Cardiac fibroblast (primary cell): ENCODE data around the gene ENSA.
"Not testable (repeated sequence)": the region's sequence is repeated elsewhere in the genome, so short reads cannot be mapped to it uniquely, and the experiment has no call there.

Source experiments
- DNase-seq, 2 donors: peaks; one replicate each; pipeline versions ENCODE4 v3.0.0 to v3.0.0-alpha.2; 2010; ENCODE audit warnings: low read depth in 2 of 2
- H3K4me3 ChIP-seq, 2 donors: replicated peaks in 1 of 2; 1 replicate in 1 of 2; 2 replicates in 1 of 2; pipeline ENCODE4 v1.5.1; 2011; ENCODE audit warnings: low read depth in 2 of 2, low read length in 2 of 2, mild to moderate bottlenecking in 2 of 2, moderate library complexity in 1 of 2
- CTCF ChIP-seq: IDR thresholded peaks from one replicate; pipeline ENCODE4 v1.5.1; 2011; ENCODE audit warnings: low read depth, mild to moderate bottlenecking, low read length, inconsistent platforms

Gene ENSA

GRCh38 chr1:150574260-150575071, 54.9 kb downstream of the ENSA start:
- peak; percentile 49 to 68 for DNase-seq
- TF ChIP-seq CTCF: no peak
- H3K4me3 ChIP-seq: peak overlapping the region; percentile 92 to 99

- not testable (repeated sequence) for H3K4me3 ChIP-seq, DNase-seq
Measured at GRCh38 chr1:150573648-150574071, 55.8 kb downstream of the ENSA start.

- H3K4me3 ChIP-seq: no peak overlapping the region
- DNase-seq: peak in 1 of 2 donors; percentile 65
- no peak for TF ChIP-seq CTCF
Measured at GRCh38 chr1:150572918-150573647, 56.3 kb downstream of the ENSA start.
